ENCODE results near the gene TTLL12. TPM values are rescaled to one million over a fixed set of nuclear protein-coding genes. Genes with fewer than 3 reads are reported as not detected.
"Not testable (repeated sequence)": the region's sequence is repeated elsewhere in the genome, so short reads cannot be mapped to it uniquely, and the experiment has no call there.

The TTLL12 gene
- total RNA-seq, 1 donor from 2014 or later, result 36.6 TPM

DNA sequence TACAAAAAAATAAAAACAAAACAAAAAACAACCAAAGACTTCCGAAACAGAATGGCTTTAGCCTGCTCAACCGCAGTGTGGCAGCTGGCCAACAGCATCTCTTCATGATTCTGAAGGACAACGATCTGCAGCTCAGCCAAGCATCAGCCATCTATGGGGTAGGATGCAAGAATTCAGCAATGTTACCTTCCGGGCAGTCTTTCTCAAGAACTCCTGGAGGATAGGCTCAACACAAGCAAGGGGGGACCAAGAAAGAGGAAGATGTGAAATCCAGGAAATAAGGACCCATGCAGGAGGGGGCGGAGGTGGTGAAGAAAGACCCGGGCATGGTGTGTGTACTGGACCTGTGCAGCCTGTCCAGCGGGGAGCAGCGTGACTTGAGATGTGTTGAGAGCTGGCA, 39.1 kb downstream of the TTLL12 start:
- Mint-ChIP-seq H3K4me3 (ENCODE audit: unreplicated experiment) (no peak overlapping the region), H3K27me3 (ENCODE audit: unreplicated experiment) (peaks cover 3% of the 10 kb centered on the region), H3K4me1 (ENCODE audit: low read depth, unreplicated experiment) (peaks cover 1% of the 10 kb centered on the region), H3K36me3 (ENCODE audit: unreplicated experiment) (no peaks in the 10 kb centered on the region), H3K9me3 (ENCODE audit: unreplicated experiment) (peaks cover 3% of the 10 kb centered on the region), H3K27ac (ENCODE audit: unreplicated experiment) (no peak overlapping the region)
- TF ChIP-seq, protein P1, sequence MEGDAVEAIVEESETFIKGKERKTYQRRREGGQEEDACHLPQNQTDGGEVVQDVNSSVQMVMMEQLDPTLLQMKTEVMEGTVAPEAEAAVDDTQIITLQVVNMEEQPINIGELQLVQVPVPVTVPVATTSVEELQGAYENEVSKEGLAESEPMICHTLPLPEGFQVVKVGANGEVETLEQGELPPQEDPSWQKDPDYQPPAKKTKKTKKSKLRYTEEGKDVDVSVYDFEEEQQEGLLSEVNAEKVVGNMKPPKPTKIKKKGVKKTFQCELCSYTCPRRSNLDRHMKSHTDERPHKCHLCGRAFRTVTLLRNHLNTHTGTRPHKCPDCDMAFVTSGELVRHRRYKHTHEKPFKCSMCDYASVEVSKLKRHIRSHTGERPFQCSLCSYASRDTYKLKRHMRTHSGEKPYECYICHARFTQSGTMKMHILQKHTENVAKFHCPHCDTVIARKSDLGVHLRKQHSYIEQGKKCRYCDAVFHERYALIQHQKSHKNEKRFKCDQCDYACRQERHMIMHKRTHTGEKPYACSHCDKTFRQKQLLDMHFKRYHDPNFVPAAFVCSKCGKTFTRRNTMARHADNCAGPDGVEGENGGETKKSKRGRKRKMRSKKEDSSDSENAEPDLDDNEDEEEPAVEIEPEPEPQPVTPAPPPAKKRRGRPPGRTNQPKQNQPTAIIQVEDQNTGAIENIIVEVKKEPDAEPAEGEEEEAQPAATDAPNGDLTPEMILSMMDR (IDR thresholded peaks at IDR 0.05; ENCODE audit: partially characterized antibody, unreplicated experiment), result no peak
- DNase-seq, result no peak

DNA sequence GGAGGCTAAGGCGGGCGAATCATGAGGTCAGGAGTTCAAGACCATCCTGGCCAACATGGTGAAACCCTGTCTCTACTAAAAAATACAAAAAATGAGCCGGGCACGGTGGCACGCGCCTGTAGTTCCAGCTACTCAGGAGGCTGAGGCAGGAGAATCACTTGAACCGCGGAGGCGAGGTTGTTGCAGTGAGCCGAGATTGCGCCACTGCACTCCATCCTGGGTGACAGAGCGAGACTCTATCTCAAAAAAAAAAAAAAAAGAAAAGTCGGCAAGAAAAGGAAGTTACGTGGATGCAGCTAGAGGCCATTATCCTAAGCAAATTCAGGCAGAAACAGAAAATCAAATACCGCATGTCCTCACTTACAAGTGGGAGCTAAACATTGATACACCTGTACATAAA, 40.6 kb downstream of the TTLL12 start:
- H3K4me1 Mint-ChIP-seq (ENCODE audit: low read depth, unreplicated experiment); DNase-seq; H3K4me3 Mint-ChIP-seq (ENCODE audit: unreplicated experiment); H3K27ac Mint-ChIP-seq (ENCODE audit: unreplicated experiment); H3K36me3 Mint-ChIP-seq (ENCODE audit: unreplicated experiment); H3K27me3 Mint-ChIP-seq (ENCODE audit: unreplicated experiment); H3K9me3 Mint-ChIP-seq (ENCODE audit: unreplicated experiment): not testable (repeated sequence)

DNA sequence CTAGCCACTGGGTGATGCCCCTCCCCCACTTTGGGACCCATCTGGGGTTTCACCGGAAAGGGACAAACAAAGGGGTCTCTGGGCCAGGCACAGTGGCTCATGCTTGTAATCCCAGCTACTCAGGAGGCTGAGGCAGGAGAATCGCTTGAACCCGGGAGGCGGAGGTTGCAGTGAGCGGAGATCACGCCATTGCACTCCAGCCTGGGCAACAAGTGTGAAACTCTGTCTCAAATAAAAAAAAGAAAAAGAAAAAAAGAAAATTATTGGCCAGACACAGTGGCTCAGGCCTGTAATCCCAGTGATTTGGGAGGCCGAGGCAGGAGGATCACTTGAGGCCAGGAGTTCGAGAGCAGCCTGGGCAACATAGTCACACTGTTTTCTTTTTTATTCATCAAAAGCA, 41.6 kb downstream of the TTLL12 start:
- H3K27ac Mint-ChIP-seq (ENCODE audit: unreplicated experiment); DNase-seq; H3K36me3 Mint-ChIP-seq (ENCODE audit: unreplicated experiment); H3K27me3 Mint-ChIP-seq (ENCODE audit: unreplicated experiment); H3K4me3 Mint-ChIP-seq (ENCODE audit: unreplicated experiment); H3K9me3 Mint-ChIP-seq (ENCODE audit: unreplicated experiment); H3K4me1 Mint-ChIP-seq (ENCODE audit: low read depth, unreplicated experiment): not testable (repeated sequence)

DNA sequence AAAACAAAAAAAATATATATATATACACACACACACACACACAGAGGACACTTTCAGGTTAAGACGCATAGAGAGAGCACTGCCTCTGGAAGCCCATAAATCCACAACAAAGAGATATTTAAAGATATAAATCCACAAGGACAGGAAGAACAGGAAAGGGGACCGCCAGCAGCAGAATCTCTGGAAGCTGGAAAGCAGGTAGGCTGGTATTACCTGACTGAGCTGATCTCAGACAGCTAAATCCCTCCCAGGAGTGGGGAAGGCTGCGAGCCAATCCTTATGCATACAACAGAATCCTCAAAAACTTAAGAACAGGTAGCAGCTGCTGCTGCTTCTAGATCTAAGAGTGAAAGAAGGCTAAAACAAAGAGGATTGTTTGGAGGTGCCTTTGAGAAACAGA, 42.0 kb downstream of the TTLL12 start:
- Mint-ChIP-seq H3K27me3 (ENCODE audit: unreplicated experiment) (no peaks in the 10 kb centered on the region), H3K9me3 (ENCODE audit: unreplicated experiment) (peaks cover 3% of the 10 kb centered on the region), H3K27ac (ENCODE audit: unreplicated experiment) (no peak overlapping the region), H3K4me3 (ENCODE audit: unreplicated experiment) (no peak overlapping the region), H3K4me1 (ENCODE audit: low read depth, unreplicated experiment) (peaks cover 1% of the 10 kb centered on the region), H3K36me3 (ENCODE audit: unreplicated experiment) (no peaks in the 10 kb centered on the region)
- no peak for DNase-seq
- TF ChIP-seq, protein P1 (IDR thresholded peaks at IDR 0.05; ENCODE audit: partially characterized antibody, unreplicated experiment), result no peak

DNA sequence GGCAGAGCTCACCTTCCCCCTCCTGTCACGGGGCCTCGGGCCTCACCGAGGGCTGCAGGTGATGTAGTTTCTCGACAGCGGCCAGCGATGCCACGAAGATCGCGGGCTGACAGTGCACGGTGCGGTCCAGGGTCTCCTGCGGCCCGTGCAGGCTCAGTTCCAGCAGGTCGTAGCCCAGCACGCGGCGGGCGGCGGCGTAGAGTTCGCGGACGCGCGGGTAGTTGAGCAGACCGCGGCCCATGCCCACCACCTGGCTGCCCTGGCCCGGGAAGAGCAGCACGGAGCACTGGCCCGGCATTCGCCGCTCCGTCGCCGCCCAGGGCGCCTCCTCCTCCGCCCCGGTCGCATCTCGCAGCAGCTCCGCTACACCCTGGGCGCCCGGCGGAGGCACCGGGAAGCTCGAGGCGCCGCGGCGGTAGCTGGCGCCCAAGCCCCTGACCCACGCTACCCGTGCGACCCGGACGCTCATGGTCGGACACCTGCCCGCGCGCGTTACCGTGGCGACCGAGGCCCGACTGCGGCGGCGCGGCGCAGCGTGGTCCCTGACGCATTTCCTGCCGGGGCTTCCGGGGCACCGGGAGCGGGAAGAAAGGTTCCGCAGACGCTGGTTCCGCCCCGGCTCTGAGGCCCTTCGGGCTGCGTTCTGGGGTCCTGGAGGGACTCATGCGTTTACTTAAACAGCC, 43.9 kb downstream of the TTLL12 start, which contains the start of gene MCAT:
Gene MCAT, minus strand, starts transcription at position 519 of the 683 bp plus-strand sequence. Its CDS starts 50 bp downstream, at position 469.
- peak; percentile 83 for DNase-seq

DNA sequence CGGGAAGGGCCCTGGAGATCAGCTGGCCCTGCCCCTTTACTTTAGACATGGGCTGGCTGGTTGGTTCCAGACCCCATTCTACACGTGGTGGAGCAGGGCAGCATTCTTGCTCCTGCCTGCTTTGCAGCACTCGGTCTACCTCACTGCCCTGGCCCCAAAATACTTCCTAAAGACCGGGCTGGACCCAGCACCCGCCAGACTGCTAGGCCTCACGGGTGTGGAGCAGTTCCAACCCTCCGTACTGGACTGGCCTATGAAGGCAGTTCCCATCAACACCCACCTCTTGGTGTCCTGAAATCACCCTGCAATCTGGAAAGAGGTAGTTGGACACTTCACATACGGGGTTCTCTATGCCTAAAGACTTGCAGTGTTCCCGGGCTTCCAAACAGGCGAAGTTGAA, 50.1 kb downstream of the TTLL12 start:
- DNase-seq, result no peak
- peaks cover 5% of the 10 kb centered on the region for H3K27me3 Mint-ChIP-seq (ENCODE audit: unreplicated experiment)
- peak overlapping the region; percentile 43 for H3K27ac Mint-ChIP-seq (ENCODE audit: unreplicated experiment)
- H3K36me3 Mint-ChIP-seq (ENCODE audit: unreplicated experiment), result no peaks in the 10 kb centered on the region
- H3K9me3 Mint-ChIP-seq (ENCODE audit: unreplicated experiment), result peaks cover 2% of the 10 kb centered on the region
- no peak overlapping the region for H3K4me3 Mint-ChIP-seq (ENCODE audit: unreplicated experiment)
- TF ChIP-seq, protein P1 (IDR thresholded peaks at IDR 0.05; ENCODE audit: partially characterized antibody, unreplicated experiment), result no peak
- H3K4me1 Mint-ChIP-seq (ENCODE audit: low read depth, unreplicated experiment), result no peaks in the 10 kb centered on the region

More for the DNA sequence above, 43.9 kb downstream of the TTLL12 start, which contains the start of gene MCAT:
- Mint-ChIP-seq H3K9me3 (ENCODE audit: unreplicated experiment) (peaks cover 3% of the 10 kb centered on the region), H3K36me3 (ENCODE audit: unreplicated experiment) (no peaks in the 10 kb centered on the region), H3K27me3 (ENCODE audit: unreplicated experiment) (no peaks in the 10 kb centered on the region), H3K4me1 (ENCODE audit: low read depth, unreplicated experiment) (peaks cover 1% of the 10 kb centered on the region), H3K4me3 (ENCODE audit: unreplicated experiment) (peak within 1 kb of the TSS; percentile 91), H3K27ac (ENCODE audit: unreplicated experiment) (peak within 1 kb of the TSS; percentile 72)
- TF ChIP-seq, protein P1 (IDR thresholded peaks at IDR 0.05; ENCODE audit: partially characterized antibody, unreplicated experiment), result no peak

Data from glutamatergic neuron (in vitro differentiated cells).